Suprapubic skin (tissue), 3 donors: ENCODE results near the gene PRIM1.

Source experiments
- CTCF ChIP-seq, 2 donors: fragments of 200-600 bp in 1 of 2; fragments of 450-650 bp in 1 of 2; sonication (generic) in 1 of 2; IDR thresholded peaks; one replicate each; pipeline ENCODE4 v1.5.1; 2016 to 2019; ENCODE audit warnings: antibody characterized with exemption in 2 of 2, mild to moderate bottlenecking in 1 of 2, moderate library complexity in 1 of 2
- EP300 ChIP-seq: sonication (generic); formaldehyde crosslinking; IDR thresholded peaks from one replicate; pipeline ENCODE4 v1.6.1; 2017; ENCODE audit warnings: antibody characterized with exemption

GRCh38 chr12:56722832-56723231 is 29.3 kb downstream of the PRIM1 start:
- no peak for TF ChIP-seq EP300
- no peak for TF ChIP-seq CTCF (IDR thresholded peaks at IDR 0.05)
